Pancreas (tissue), 10 donors: ENCODE measurements around the gene TNF. TPM values are rescaled to one million over a fixed set of nuclear protein-coding genes. Genes with fewer than 3 reads are reported as not detected.

ENCODE experiments used
- ATAC-seq, 4 donors: fragments of 200-7000 bp; cut with Tn5 transposase; one replicate each; pipeline versions ENCODE4 v1.8.0 to v1.9.1; 2020; ENCODE audit warnings: mild to moderate bottlenecking in 4 of 4, moderate library complexity in 4 of 4
- DNase-seq, 6 donors: peaks; one replicate each; pipeline ENCODE4 v3.0.0-alpha.2; 2020
- FAIRE-seq: peaks from 2 replicates; lab custom pipeline; 2012; peaks lifted over from hg19 to GRCh38; lab: Jason Lieb, UNC
- H3K27ac ChIP-seq, 4 donors: fragments of 200-600 bp; sonication (generic); 1 replicate in 3 of 4; 2 replicates in 1 of 4; pipeline versions ENCODE4 v1.5.0 to v1.8.0; 2020
- H3K27me3 ChIP-seq, 4 donors: fragments of 200-600 bp; one replicate each; pipeline ENCODE4 v1.8.0; 2021
- H3K36me3 ChIP-seq, 3 donors: fragments of 200-600 bp; sonication (generic) in 1 of 3; one replicate each; pipeline versions ENCODE4 v1.5.0 to v1.8.0; 2020 to 2021
- H3K4me1 ChIP-seq, 3 donors: fragments of 200-600 bp; one replicate each; pipeline ENCODE4 v1.8.0; 2021
- H3K4me3 ChIP-seq, 4 donors: fragments of 200-600 bp; sonication (generic) in 2 of 4; one replicate each; pipeline versions ENCODE4 v1.5.0 to v1.8.0; 2020 to 2021
- H3K9me3 ChIP-seq, 4 donors: fragments of 200-600 bp; one replicate each; pipeline ENCODE4 v1.8.0; 2021
- CTCF ChIP-seq, 4 donors: fragments of 200-600 bp; sonication (generic) in 3 of 4; IDR thresholded peaks; one replicate each; pipeline versions ENCODE4 v1.5.0 to v1.8.0; 2021; ENCODE audit warnings: antibody characterized with exemption in 4 of 4
- WGBS, 2 donors: extraction: QIAGEN DNeasy Blood & Tissue Kit; methylation state at CpG; one replicate each; pipeline ENCODE4 v1.1.7; 2013; 5-methylcytosine and 5-hydroxymethylcytosine counted together
- intact Hi-C, 3 donors: fragments of 100-400 bp; cut with DNase I; formaldehyde crosslinking; loops; one replicate each; pipeline versions ENCODE4 v1.11.1 to v1.14.2; 2022
- polyA plus RNA-seq, 2 donors: library from polyadenylated mRNA; stranded (reverse); fragments of 200-250 nt; gene quantifications; one replicate each; pipeline ENCODE4 v1.2.3, GENCODE V29; 2013
- total RNA-seq, 6 donors: library from RNA; stranded (reverse); fragmentation: NEBNext Ultra II Directional in 4 of 6; extraction: Animal tissue kit (Norgen Biotek cat#: 25700) in 4 of 6; gene quantifications; one replicate each; pipeline versions ENCODE4 v1.2.1 to v1.2.4, GENCODE V29; 2021 to 2023
- donor health status: healthy with polysubstance abuse.
- donor health status: DM: no; HTN: no; CAD: no; lungs with moderate emphysema.
- donor health status: DM: no; HTN: no; CAD: no.
- donor health status: control.
- donor health status: control.
- donor health status: Bipolar disorder and iron deficiency.
- donor health status: DM: yes; HTN: yes; CAD: no.
- donor health status: DM: no; HTN: no; CAD: no.
- donor health status: DM: no; HTN: no; CAD: no.
- donor health status: DM: yes; HTN: yes; CAD: no.

TNF gene
- total and polyA plus RNA-seq, 8 donors, result 0.11 to 0.87 (median 0.42) TPM; not detected in 1

DNA sequence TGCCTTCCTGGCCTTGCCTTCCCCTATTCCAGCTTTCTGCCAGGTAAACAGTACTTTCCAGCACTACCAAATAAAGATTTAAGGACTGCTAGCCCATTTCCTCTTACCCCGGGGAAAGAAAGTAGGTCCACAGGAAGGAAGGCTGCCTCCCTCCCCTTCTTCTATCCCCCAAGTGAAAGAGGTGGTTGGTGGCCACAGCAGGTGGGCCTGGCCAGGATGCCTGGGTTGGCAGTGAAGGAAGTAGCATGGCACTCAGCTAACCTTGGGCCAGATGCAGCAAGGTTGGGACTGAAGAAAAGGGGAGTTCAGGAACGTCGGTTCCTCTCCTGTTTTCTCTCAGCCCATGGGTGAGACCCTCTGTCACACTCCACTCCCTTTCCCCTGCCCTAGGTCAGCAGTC is 19.1 kb upstream of the TNF start:
- ATAC-seq, result no peak
- 76 to 95% methylated on average over 3 of the region's 3 CpGs for WGBS, 2 donors
- intact Hi-C loops, result no loop called here

DNA sequence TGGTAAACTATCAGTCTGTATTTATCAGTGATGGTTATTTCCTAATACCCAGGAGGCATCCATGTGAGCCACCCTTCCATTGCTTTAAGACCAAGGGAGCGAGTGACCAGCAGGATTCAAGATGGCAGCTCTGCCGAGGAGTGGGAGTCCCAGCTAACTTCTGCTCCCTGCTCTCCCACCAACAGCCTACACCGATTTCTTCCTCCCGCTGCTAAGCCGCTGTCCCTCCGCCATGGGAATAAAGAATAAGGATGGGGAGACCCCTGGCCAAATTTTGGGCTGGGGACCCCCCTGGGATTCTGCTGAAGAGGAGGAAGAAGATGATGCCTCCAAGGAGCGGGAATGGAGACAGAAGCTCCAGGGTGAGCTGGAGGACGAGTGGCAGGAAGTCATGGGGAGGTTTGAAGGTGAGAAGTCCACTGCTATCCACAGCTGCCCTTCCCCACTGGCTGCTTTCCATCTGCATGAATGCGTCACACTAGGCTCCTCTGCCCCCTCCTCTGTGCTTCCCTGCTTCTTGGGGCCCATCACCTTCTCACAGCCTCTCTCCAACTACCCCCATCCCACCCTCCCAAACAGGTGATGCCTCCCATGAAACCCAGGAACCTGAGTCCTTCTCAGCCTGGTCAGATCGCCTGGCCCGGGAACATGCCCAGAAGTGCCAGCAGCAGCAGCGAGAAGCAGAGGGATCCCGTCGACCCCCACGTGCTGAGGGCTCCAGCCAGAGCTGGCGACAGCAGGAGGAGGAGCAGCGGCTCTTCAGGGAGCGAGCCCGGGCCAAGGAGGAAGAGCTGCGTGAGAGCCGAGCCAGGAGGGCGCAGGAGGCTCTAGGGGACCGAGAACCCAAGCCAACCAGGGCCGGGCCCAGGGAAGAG is 17.7 kb upstream of the TNF start:
- no peaks in the 10 kb centered on the region for H3K9me3 ChIP-seq
- H3K4me3 ChIP-seq, result no peak overlapping the region
- no peak for TF ChIP-seq CTCF (IDR thresholded peaks at IDR 0.05)
- no peak for DNase-seq
- intact Hi-C loops, result no loop called here
- no peaks in the 10 kb centered on the region for H3K27me3 ChIP-seq
- no peak for ATAC-seq
- H3K27ac ChIP-seq, result no peak overlapping the region
- no peak for FAIRE-seq
- peaks cover 0 to 7% (median 0%) of the 10 kb centered on the region in 3 donors for H3K4me1 ChIP-seq
- peaks cover 0 to 20% (median 8%) of the 10 kb centered on the region in 3 donors for H3K36me3 ChIP-seq
- 79 to 80% methylated on average over 24 of the region's 24 CpGs for WGBS, 2 donors

More for the DNA sequence above, 19.1 kb upstream of the TNF start:
- FAIRE-seq, result no peak
- Histone ChIP-seq H3K27me3 (no peaks in the 10 kb centered on the region), H3K27ac (no peak overlapping the region), H3K9me3 (no peaks in the 10 kb centered on the region), H3K4me3 (no peak overlapping the region), H3K4me1 (peaks cover 0 to 7% (median 0%) of the 10 kb centered on the region in 3 donors), H3K36me3 (peaks cover 0 to 20% (median 8%) of the 10 kb centered on the region in 3 donors)
- TF ChIP-seq CTCF (IDR thresholded peaks at IDR 0.05), result no peak
- no peak for DNase-seq

- H3K27ac ChIP-seq, result no peak overlapping the region
- FAIRE-seq, result no peak
- no peaks in the 10 kb centered on the region for H3K27me3 ChIP-seq
- H3K9me3 ChIP-seq, result no peaks in the 10 kb centered on the region
- intact Hi-C loops, result no loop called here
- DNase-seq, result no peak
- H3K4me3 ChIP-seq, result no peak overlapping the region
- no peak for TF ChIP-seq CTCF (IDR thresholded peaks at IDR 0.05)
- 88 to 90% methylated on average over 8 of the region's 8 CpGs for WGBS, 2 donors
- H3K36me3 ChIP-seq, result peaks cover 0 to 20% (median 8%) of the 10 kb centered on the region in 3 donors
- peaks cover 0 to 7% (median 0%) of the 10 kb centered on the region in 3 donors for H3K4me1 ChIP-seq
- no peak for ATAC-seq
Measured at GRCh38 chr6:31558318-31558625, 17.1 kb upstream of the TNF start.

DNA sequence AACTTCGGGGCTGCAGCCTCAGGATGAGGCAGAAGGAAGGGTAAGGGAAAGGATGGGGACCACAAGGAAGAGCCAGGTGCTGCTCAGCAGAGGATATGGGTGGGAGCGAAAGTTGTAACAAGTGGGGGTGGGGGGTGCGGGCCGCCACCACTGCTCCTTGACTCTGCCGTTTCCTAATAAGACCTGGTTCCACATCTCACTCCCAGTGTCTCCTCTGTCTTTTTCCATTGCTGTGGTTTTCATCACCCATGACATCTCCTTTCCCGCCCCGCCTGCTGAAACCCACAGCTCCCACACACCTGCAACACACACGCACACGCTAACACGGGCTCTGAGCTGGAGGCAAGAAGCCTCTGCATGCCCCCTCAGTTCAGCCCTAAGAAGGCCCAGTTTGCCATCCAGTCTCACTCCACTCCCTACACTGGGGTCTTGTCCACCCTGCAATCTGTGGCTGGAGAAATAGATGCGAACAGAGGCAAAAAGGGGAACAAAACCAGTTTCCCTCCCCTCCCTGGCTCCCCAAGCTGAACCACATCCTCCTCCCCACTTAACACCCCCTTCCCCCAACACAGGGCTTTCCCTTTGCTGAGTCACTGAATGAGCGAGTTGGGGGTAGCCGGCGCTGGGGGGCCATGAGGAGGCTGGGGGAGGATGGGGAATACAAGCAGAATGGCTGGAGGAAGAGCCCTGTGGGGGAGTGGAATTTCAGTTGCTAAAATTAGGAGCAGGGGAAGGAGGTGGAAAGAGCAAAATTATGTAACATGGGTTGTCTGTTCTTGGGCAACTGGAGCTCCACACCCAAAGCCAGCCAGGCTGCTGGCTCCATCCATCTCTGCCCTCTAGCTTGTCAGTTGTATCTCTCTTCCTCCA is 16.5 kb upstream of the TNF start:
- Histone ChIP-seq H3K36me3 (peaks cover 0 to 20% (median 8%) of the 10 kb centered on the region in 3 donors), H3K27me3 (no peaks in the 10 kb centered on the region), H3K4me1 (peaks cover 0 to 7% (median 0%) of the 10 kb centered on the region in 3 donors), H3K4me3 (no peak overlapping the region), H3K9me3 (no peaks in the 10 kb centered on the region), H3K27ac (no peak overlapping the region)
- no peak for TF ChIP-seq CTCF (IDR thresholded peaks at IDR 0.05)
- FAIRE-seq (no peak), ATAC-seq (peak in 3 of 4 donors; percentile 21 to 66 (median 65)), DNase-seq (peak in 1 of 6 donors; percentile 40)
- 84 to 91% methylated on average over 14 of the region's 14 CpGs for WGBS, 2 donors
- intact Hi-C loops, result no loop called here
